ENCODE results near the gene SLAIN1. TPM values are rescaled to one million over a fixed set of nuclear protein-coding genes. Genes with fewer than 3 reads are reported as not detected.

Gene SLAIN1
- total and polyA plus RNA-seq, 2 of the 4 experiments (the other 2 are of a cell fraction): 0.29 to 0.36 TPM

GRCh38 chr13:77678691-77679235 is 18.7 kb upstream of the SLAIN1 start:
- Histone ChIP-seq H3K27me3 (ENCODE audit: control insufficient read depth, insufficient read depth, low read length) (no peaks in the 10 kb centered on the region), H4K5ac (ENCODE audit: low read depth, low read length) (no peak overlapping the region), H3K79me1 (ENCODE audit: low read depth in 1 of 2, low read length in 2 of 2) (no peaks in the 10 kb centered on the region), H2BK20ac (ENCODE audit: low read depth, low read length) (no peak overlapping the region), H3K14ac (replicated peaks; ENCODE audit: low read depth, low read length) (no peak overlapping the region), H3K9ac (ENCODE audit: low read depth, low read length) (no peak overlapping the region), H3K4me3 (ENCODE audit: insufficient read depth, low read depth, low read length) (no peak overlapping the region), H3K18ac (ENCODE audit: low read depth, low read length) (no peak overlapping the region), H2BK5ac (ENCODE audit: low read depth, low read length, poor library complexity, severe bottlenecking) (no peak overlapping the region), H3K23ac (ENCODE audit: low read depth, low read length) (no peak overlapping the region), H3K9me1 (ENCODE audit: insufficient read depth, low read length) (no peaks in the 10 kb centered on the region), H4K91ac (ENCODE audit: insufficient read depth, low read depth, low read length) (no peak overlapping the region), H2AK5ac (ENCODE audit: low read depth, low read length) (no peak overlapping the region), H2AK9ac (replicated peaks; ENCODE audit: low read depth, low read length, poor library complexity) (no peak overlapping the region), H2BK120ac (ENCODE audit: low read depth, low read length) (no peak overlapping the region), H3K4me1 (ENCODE audit: control insufficient read depth, insufficient read depth, low read length) (no peaks in the 10 kb centered on the region), H3K9me3 (ENCODE audit: control insufficient read depth, insufficient read depth, low read length) (no peaks in the 10 kb centered on the region), H3K56ac (ENCODE audit: extremely low read depth, insufficient read depth, low read length) (no peak overlapping the region), H3K27ac (ENCODE audit: insufficient read depth, low read length) (no peak overlapping the region), H3K4me2 (ENCODE audit: low read depth, low read length) (no peak overlapping the region), H3K36me3 (ENCODE audit: control insufficient read depth, insufficient read depth, low read length) (no peaks in the 10 kb centered on the region), H3K4ac (ENCODE audit: low read depth, low read length) (no peak overlapping the region), H2BK15ac (ENCODE audit: low read depth, low read length) (no peak overlapping the region), H2AFZ (replicated peaks; ENCODE audit: low read length, poor library complexity) (no peak overlapping the region), H4K20me1 (ENCODE audit: insufficient read depth, low read length) (no peaks in the 10 kb centered on the region), H4K8ac (ENCODE audit: low read depth in 2 of 2, low read length in 2 of 2) (no peak overlapping the region)
- BruUV-seq (replicated peaks): no TSS peak
- WGBS, 2 experiments (ENCODE audit: extremely low coverage in 2 of 2, insufficient read length in 1 of 2): 18% methylated on average over 2 of the region's 5 CpGs; no CpG with 5 or more reads in 1 of the 2 experiments
- in situ Hi-C loops (cut with MboI; ENCODE audit: low sequenced_read_pairs) (no loop called here), dilution Hi-C loops (cut with HindIII; ENCODE audit: low sequenced_read_pairs, unreplicated experiment) (no loop called here), intact Hi-C loops (cut with micrococcal nuclease) (no loop called here)
- DNase-seq (no peak), ATAC-seq (ENCODE audit: low read depth) (no peak)
- ChIA-PET CTCF (no interaction called here), POLR2A (ENCODE audit: unreplicated experiment) (no interaction called here)
- TF ChIP-seq USF2 (IDR thresholded peaks at IDR 0.05; ENCODE audit: low read depth, low read length) (no peak), CHD1 (IDR thresholded peaks at IDR 0.05; ENCODE audit: low read depth, low read length) (no peak), SMC3 (IDR thresholded peaks at IDR 0.05; ENCODE audit: low read depth, low read length) (no peak), ELK1 (IDR thresholded peaks at IDR 0.05; ENCODE audit: borderline replicate concordance, low read depth, low read length) (no peak), FOS (IDR thresholded peaks at IDR 0.05; ENCODE audit: low read depth, low read length) (no peak), BHLHE40 (IDR thresholded peaks at IDR 0.05; ENCODE audit: low read depth, low read length) (no peak), MAFK (IDR thresholded peaks at IDR 0.05; ENCODE audit: low read depth, low read length) (no peak), RAD21 (IDR thresholded peaks at IDR 0.05; ENCODE audit: low read length) (no peak), CEBPB (IDR thresholded peaks at IDR 0.05; ENCODE audit: low read depth, low read length) (no peak), MXI1 (IDR thresholded peaks at IDR 0.05; ENCODE audit: borderline replicate concordance, low read depth, low read length) (no peak), RFX5 (IDR thresholded peaks at IDR 0.05; ENCODE audit: low read depth, low read length) (no peak), NFE2L2 (IDR thresholded peaks at IDR 0.05; ENCODE audit: low read depth, low read length) (no peak), MAZ (IDR thresholded peaks at IDR 0.05; ENCODE audit: borderline replicate concordance, low read depth, low read length) (no peak), RCOR1 (IDR thresholded peaks at IDR 0.05; ENCODE audit: insufficient replicate concordance, low read length) (no peak)
